ENCODE measurements around the gene CYP1A2. TPM values are rescaled to one million over a fixed set of nuclear protein-coding genes. Genes with fewer than 3 reads are reported as not detected.
"Not testable (repeated sequence)": the region's sequence is repeated elsewhere in the genome, so short reads cannot be mapped to it uniquely, and the experiment has no call there.

The CYP1A2 gene
- total and polyA plus RNA-seq, 5 donors = 0.07 TPM; not detected in 4

DNA sequence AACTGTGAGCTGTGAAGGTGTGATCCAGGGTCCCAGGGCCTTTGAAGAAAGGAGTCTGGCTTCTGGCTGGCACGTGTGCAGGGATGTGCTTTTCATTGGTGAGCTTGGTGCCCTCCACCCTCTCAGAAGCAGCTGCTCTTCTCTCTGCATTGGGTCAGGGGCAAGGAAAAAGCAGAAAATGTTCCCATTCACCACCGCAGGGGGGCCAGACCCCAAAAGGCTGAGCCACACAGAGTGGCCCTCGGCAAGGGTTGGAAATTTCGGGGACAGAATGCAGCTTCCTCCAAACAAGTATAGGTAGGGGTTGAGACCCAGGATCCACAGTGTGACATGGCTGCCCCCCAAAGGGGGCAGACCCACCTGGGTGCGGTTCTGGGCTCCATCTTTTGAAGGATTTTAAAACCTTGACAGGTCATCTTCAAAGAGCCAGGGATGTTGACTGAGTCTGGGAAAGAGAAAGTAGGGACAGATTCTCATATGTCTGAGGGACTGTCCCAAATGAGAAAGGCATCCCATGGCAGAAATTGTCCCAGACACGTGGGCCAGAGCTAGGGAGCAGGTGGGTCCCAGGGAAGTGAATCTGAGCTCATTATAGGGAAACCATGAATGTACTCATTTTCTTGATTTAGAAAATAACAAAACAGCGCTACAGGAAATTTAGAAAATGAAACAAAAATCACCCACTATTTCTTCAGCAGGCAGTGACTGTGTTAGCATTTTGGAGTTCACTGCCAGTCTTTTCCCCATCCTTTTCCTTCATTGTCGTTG, 36.0 kb downstream of the CYP1A2 start:
- Histone ChIP-seq H3K4me1 (ENCODE audit: control insufficient read depth, insufficient read depth, low read length) (peaks cover 29% of the 10 kb centered on the region), H3K27ac (ENCODE audit: low read length) (peak overlapping the region; percentile 57)
- intact Hi-C loops (cut with DNase I) = loop anchor here in 2 of 4 donors (5.0 to 10.0 kb wide), 2 partner anchors 48 to 50 kb away; no protein-coding TSS in a partner anchor

GRCh38 chr15:74785194-74786032, 36.8 kb downstream of the CYP1A2 start:
- no peak overlapping the region for H3K4me3 ChIP-seq (ENCODE audit: low read length)
- no peaks in the 10 kb centered on the region for H3K9me3 ChIP-seq (ENCODE audit: control insufficient read depth, low read length)
- WGBS = 56% methylated on average over 13 of the region's 13 CpGs
- peak overlapping the region; percentile 53 for H3K27ac ChIP-seq (ENCODE audit: low read length)
- peak in 2 of 3 donors; percentile 66 for DNase-seq
- peaks cover 35% of the 10 kb centered on the region for H3K4me1 ChIP-seq (ENCODE audit: control insufficient read depth, insufficient read depth, low read length)
- ATAC-seq = peak; percentile 10 to 27
- H3K27me3 ChIP-seq (ENCODE audit: control insufficient read depth, insufficient read depth) = no peaks in the 10 kb centered on the region
- intact Hi-C loops (cut with DNase I) = loop anchor here in 1 of 4 donors (10.0 kb wide), 1 partner anchor 49 kb away; no protein-coding TSS in a partner anchor

More for the DNA sequence above, 36.0 kb downstream of the CYP1A2 start:
- 59% methylated on average over 8 of the region's 8 CpGs for WGBS
- Histone ChIP-seq H3K9me3 (ENCODE audit: control insufficient read depth, low read length) (no peaks in the 10 kb centered on the region), H3K4me3 (ENCODE audit: low read length) (no peak overlapping the region), H3K27me3 (ENCODE audit: control insufficient read depth, insufficient read depth) (no peaks in the 10 kb centered on the region)
- DNase-seq (peak in 1 of 3 donors; percentile 11), ATAC-seq (no peak)

DNA sequence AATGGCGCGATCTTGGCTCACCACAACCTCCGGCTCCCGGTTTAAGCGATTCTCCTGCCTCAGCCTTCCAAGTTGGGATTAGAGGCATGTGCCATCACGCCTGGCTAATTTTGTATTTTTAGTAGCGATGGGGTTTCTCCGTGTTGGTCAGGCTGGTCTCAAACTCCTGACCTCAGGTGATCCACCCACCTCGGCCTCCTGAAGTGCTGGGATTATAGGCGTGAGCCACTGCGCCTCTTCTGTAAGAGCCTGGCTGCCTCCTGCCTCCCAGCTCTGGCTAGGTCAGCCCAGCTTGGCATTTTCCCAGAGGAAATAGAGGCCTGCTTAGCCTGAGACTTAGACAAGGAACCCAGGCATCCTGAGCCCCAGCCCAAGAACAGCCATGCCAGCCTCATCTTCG, 37.4 kb downstream of the CYP1A2 start:
- H3K27me3 ChIP-seq (ENCODE audit: control insufficient read depth, insufficient read depth); H3K9me3 ChIP-seq (ENCODE audit: control insufficient read depth, low read length); H3K4me3 ChIP-seq (ENCODE audit: low read length); ATAC-seq: not testable (repeated sequence)
- DNase-seq = peak in 1 of 3 donors; percentile 46
- WGBS = 64% methylated on average over 12 of the region's 12 CpGs
- Histone ChIP-seq H3K4me1 (ENCODE audit: control insufficient read depth, insufficient read depth, low read length) (peaks cover 38% of the 10 kb centered on the region), H3K27ac (ENCODE audit: low read length) (peak overlapping the region; percentile 85)
- intact Hi-C loops (cut with DNase I) = loop anchor here in 1 of 4 donors (10.0 kb wide), 1 partner anchor 49 kb away; no protein-coding TSS in a partner anchor

- intact Hi-C loops (cut with DNase I) = loop anchor here in 1 of 4 donors (10.0 kb wide), 1 partner anchor 48 kb away; no protein-coding TSS in a partner anchor
- Histone ChIP-seq H3K9me3 (ENCODE audit: control insufficient read depth, low read length) (no peaks in the 10 kb centered on the region), H3K27ac (ENCODE audit: low read length) (peak overlapping the region; percentile 85), H3K4me3 (ENCODE audit: low read length) (no peak overlapping the region), H3K4me1 (ENCODE audit: control insufficient read depth, insufficient read depth, low read length) (peaks cover 38% of the 10 kb centered on the region), H3K27me3 (ENCODE audit: control insufficient read depth, insufficient read depth) (no peaks in the 10 kb centered on the region)
- WGBS = 33% methylated on average over 7 of the region's 7 CpGs
- ATAC-seq (peak; percentile 13 to 53), DNase-seq (peak; percentile 72 to 85 (median 82))
Observed at GRCh38 chr15:74786551-74787165, 38.0 kb downstream of the CYP1A2 start.

- H3K4me1 ChIP-seq (ENCODE audit: control insufficient read depth, insufficient read depth, low read length) = peaks cover 46% of the 10 kb centered on the region
- H3K9me3 ChIP-seq (ENCODE audit: control insufficient read depth, low read length) = no peaks in the 10 kb centered on the region
- ATAC-seq (peak; percentile 20 to 35), DNase-seq (peak; percentile 62 to 86 (median 84))
- H3K4me3 ChIP-seq (ENCODE audit: low read length) = no peak overlapping the region
- H3K27me3 ChIP-seq (ENCODE audit: control insufficient read depth, insufficient read depth) = no peaks in the 10 kb centered on the region
- 33% methylated on average over 13 of the region's 13 CpGs for WGBS
- intact Hi-C loops (cut with DNase I) = loop anchor here in 1 of 4 donors (10.0 kb wide), 1 partner anchor 47 kb away; no protein-coding TSS in a partner anchor
- H3K27ac ChIP-seq (ENCODE audit: low read length) = peak overlapping the region; percentile 85
Observed at GRCh38 chr15:74787251-74788041, 38.8 kb downstream of the CYP1A2 start.

GRCh38 chr15:74788042-74788682, 39.5 kb downstream of the CYP1A2 start:
- Histone ChIP-seq H3K27me3 (ENCODE audit: control insufficient read depth, insufficient read depth) (no peaks in the 10 kb centered on the region), H3K9me3 (ENCODE audit: control insufficient read depth, low read length) (no peaks in the 10 kb centered on the region), H3K27ac (ENCODE audit: low read length) (peak overlapping the region; percentile 85), H3K4me1 (ENCODE audit: control insufficient read depth, insufficient read depth, low read length) (peaks cover 44% of the 10 kb centered on the region), H3K4me3 (ENCODE audit: low read length) (no peak overlapping the region)
- DNase-seq = no peak
- 47% methylated on average over 7 of the region's 7 CpGs for WGBS
- no peak for ATAC-seq
- intact Hi-C loops (cut with DNase I) = loop anchor here in 1 of 4 donors (10.0 kb wide), 1 partner anchor 47 kb away; no protein-coding TSS in a partner anchor

GRCh38 chr15:74788683-74789151, 40.1 kb downstream of the CYP1A2 start:
- H3K27ac ChIP-seq (ENCODE audit: low read length) = peak overlapping the region; percentile 85
- H3K4me1 ChIP-seq (ENCODE audit: control insufficient read depth, insufficient read depth, low read length) = peaks cover 40% of the 10 kb centered on the region
- H3K9me3 ChIP-seq (ENCODE audit: control insufficient read depth, low read length) = no peaks in the 10 kb centered on the region
- WGBS = 63% methylated on average over 9 of the region's 9 CpGs
- no peaks in the 10 kb centered on the region for H3K27me3 ChIP-seq (ENCODE audit: control insufficient read depth, insufficient read depth)
- ATAC-seq (no peak), DNase-seq (peak in 1 of 3 donors; percentile 54)
- H3K4me3 ChIP-seq (ENCODE audit: low read length) = no peak overlapping the region
- intact Hi-C loops (cut with DNase I) = loop anchor here in 1 of 4 donors (10.0 kb wide), 1 partner anchor 46 kb away; no protein-coding TSS in a partner anchor

GRCh38 chr15:74789171-74789631, 40.6 kb downstream of the CYP1A2 start:
- ATAC-seq (no peak), DNase-seq (peak in 2 of 3 donors; percentile 60 to 64)
- H3K4me1 ChIP-seq (ENCODE audit: control insufficient read depth, insufficient read depth, low read length) = peaks cover 37% of the 10 kb centered on the region
- peak overlapping the region; percentile 85 for H3K27ac ChIP-seq (ENCODE audit: low read length)
- no peaks in the 10 kb centered on the region for H3K9me3 ChIP-seq (ENCODE audit: control insufficient read depth, low read length)
- intact Hi-C loops (cut with DNase I) = loop anchor here in 1 of 4 donors (10.0 kb wide), 1 partner anchor 46 kb away; no protein-coding TSS in a partner anchor
- 57% methylated on average over 14 of the region's 14 CpGs for WGBS
- H3K4me3 ChIP-seq (ENCODE audit: low read length) = no peak overlapping the region
- no peaks in the 10 kb centered on the region for H3K27me3 ChIP-seq (ENCODE audit: control insufficient read depth, insufficient read depth)

- ATAC-seq (no peak), DNase-seq (no peak)
- 29% methylated on average over 3 of the region's 3 CpGs for WGBS
- H3K27ac ChIP-seq (ENCODE audit: low read length) = peak overlapping the region; percentile 85
- peaks cover 37% of the 10 kb centered on the region for H3K4me1 ChIP-seq (ENCODE audit: control insufficient read depth, insufficient read depth, low read length)
- no peaks in the 10 kb centered on the region for H3K27me3 ChIP-seq (ENCODE audit: control insufficient read depth, insufficient read depth)
- no peaks in the 10 kb centered on the region for H3K9me3 ChIP-seq (ENCODE audit: control insufficient read depth, low read length)
- intact Hi-C loops (cut with DNase I) = loop anchor here in 1 of 4 donors (10.0 kb wide), 1 partner anchor 45 kb away; no protein-coding TSS in a partner anchor
- no peak overlapping the region for H3K4me3 ChIP-seq (ENCODE audit: low read length)
Observed at GRCh38 chr15:74789741-74790079, 41.1 kb downstream of the CYP1A2 start.
